ENCODE data around the gene NRG2. TPM values are rescaled to one million over a fixed set of nuclear protein-coding genes. Genes with fewer than 3 reads are reported as not detected.

NRG2 gene
- total RNA-seq, 4 donors from 2014 or later, result 1.1 to 2.9 (median 1.8) TPM

- Histone ChIP-seq H3K36me3 (no peaks in the 10 kb centered on the region), H3K9me3 (peaks cover 5% of the 10 kb centered on the region), H3K4me1 (peaks cover 0 to 10% of the 10 kb centered on the region in 2 donors), H3K27me3 (no peaks in the 10 kb centered on the region), H3K4me3 (replicated peaks in 1 of 3) (no peak overlapping the region), H3K27ac (no peak overlapping the region)
- intact Hi-C loops (cut with DNase I), result no loop called here
- no peak for DNase-seq
- TF ChIP-seq POLR2A (IDR thresholded peaks at IDR 0.05) (no peak), CTCF (IDR thresholded peaks at IDR 0.05) (no peak)
- 69 to 75% methylated on average over 1 of the region's 1 CpG for WGBS, 2 donors
Observed at GRCh38 chr5:139946440-139946839, 96.7 kb downstream of the NRG2 start.

DNA sequence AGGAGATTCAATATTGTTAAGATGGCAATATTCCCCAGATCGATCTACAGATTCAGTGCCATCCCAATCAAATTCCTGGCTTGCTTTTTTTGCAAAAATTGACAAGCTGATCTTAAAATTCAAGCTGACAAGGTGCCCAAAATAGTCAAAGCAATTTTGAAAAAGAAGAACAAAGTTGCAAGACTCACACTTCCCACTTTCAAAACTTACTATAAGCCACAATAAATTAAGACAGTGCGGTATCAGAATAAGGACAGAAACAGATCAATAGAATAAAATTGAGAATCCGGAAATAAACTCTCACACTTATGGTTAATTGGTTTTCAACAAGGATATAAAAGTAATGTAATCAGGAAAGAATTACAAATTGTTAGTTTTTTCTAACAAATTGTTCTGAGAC lies 97.1 kb downstream of the NRG2 start:
- DNase-seq, result no peak
- intact Hi-C loops (cut with DNase I), result no loop called here
- H3K4me1 ChIP-seq, result peaks cover 0 to 7% of the 10 kb centered on the region in 2 donors
- peaks cover 5% of the 10 kb centered on the region for H3K9me3 ChIP-seq
- no peak overlapping the region for H3K4me3 ChIP-seq (replicated peaks in 1 of 3)
- H3K27ac ChIP-seq, result no peak overlapping the region
- 92% methylated on average over 3 of the region's 3 CpGs for WGBS, 2 donors
- H3K27me3 ChIP-seq, result no peaks in the 10 kb centered on the region
- H3K36me3 ChIP-seq, result no peaks in the 10 kb centered on the region
- TF ChIP-seq CTCF (IDR thresholded peaks at IDR 0.05) (no peak), POLR2A (IDR thresholded peaks at IDR 0.05) (no peak)

GRCh38 chr5:139942243-139942642 lies 100.9 kb downstream of the NRG2 start:
- TF ChIP-seq POLR2A (IDR thresholded peaks at IDR 0.05), result no peak
- no peak for TF ChIP-seq CTCF (IDR thresholded peaks at IDR 0.05)
- Histone ChIP-seq H3K9me3 (peaks cover 5% of the 10 kb centered on the region), H3K4me3 (replicated peaks in 1 of 3) (no peak overlapping the region), H3K27me3 (no peaks in the 10 kb centered on the region), H3K4me1 (no peaks in the 10 kb centered on the region), H3K27ac (no peak overlapping the region), H3K36me3 (no peaks in the 10 kb centered on the region)
- intact Hi-C loops (cut with DNase I), result no loop called here
- no peak for DNase-seq
- 71 to 74% methylated on average over 1 of the region's 1 CpG for WGBS, 2 donors

DNA sequence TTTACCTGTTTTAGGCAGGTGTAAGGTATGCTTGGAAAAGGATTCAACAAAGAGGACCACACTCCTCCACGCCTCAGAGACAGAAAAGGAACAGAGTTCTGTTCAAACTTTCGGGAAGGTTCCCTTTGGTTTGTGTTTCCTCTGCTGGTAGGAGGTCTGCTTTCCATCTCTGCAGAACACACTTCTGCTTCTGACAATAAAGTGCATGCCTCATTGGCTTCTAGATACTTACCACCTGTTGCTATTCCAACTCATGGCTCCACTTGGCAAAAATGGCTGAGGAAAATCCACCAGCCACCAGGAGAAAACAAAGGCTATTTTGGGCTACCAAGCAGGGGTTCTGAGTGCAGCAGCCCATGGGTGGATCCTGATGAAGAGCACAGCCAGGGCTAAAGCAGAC lies 112.7 kb downstream of the NRG2 start:
- no peaks in the 10 kb centered on the region for H3K36me3 ChIP-seq
- 38 to 42% methylated on average over 2 of the region's 2 CpGs for WGBS, 2 donors
- H3K9me3 ChIP-seq, result no peaks in the 10 kb centered on the region
- DNase-seq, result no peak
- no peaks in the 10 kb centered on the region for H3K27me3 ChIP-seq
- no peak overlapping the region for H3K4me3 ChIP-seq (replicated peaks in 1 of 3)
- no peaks in the 10 kb centered on the region for H3K4me1 ChIP-seq
- intact Hi-C loops (cut with DNase I), result no loop called here
- no peak overlapping the region for H3K27ac ChIP-seq
- TF ChIP-seq POLR2A (IDR thresholded peaks at IDR 0.05) (no peak), CTCF (IDR thresholded peaks at IDR 0.05) (no peak)

DNA sequence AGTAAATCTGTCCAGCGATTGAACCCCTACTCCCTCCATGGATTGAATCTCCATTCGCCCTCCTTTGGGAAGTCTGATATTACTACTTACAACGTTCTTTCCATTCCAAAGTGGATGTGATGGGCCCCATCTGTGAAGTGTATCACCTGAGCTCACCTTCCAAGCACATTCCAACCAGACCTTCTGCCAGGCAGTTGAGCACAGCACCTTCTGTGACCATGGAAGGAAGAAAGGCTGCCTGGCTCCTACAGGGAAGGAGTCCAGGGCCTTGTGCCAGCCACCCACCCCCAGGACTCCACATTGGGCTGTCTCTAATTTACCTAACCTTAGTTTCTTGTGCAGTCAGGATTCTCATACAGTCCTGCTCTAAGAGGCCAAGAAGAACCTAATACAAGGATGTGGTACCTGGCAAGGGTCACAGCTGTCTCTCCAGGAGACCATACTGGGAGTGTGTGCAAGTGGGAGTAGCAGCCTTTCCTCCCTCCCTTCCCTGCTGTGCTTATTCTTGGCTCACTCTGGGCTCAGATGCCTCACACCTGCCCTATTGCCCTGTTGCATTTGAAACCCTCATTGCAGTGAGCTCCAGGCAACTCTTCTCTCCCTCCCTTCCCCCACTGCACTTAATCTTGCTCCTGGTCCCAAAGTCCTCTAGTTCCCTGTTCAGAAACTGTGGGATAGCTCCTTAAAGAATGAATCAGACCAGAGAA lies 116.1 kb downstream of the NRG2 start:
- Histone ChIP-seq H3K27me3 (no peaks in the 10 kb centered on the region), H3K9me3 (no peaks in the 10 kb centered on the region), H3K4me3 (replicated peaks in 1 of 3) (no peak overlapping the region), H3K4me1 (no peaks in the 10 kb centered on the region), H3K27ac (no peak overlapping the region), H3K36me3 (no peaks in the 10 kb centered on the region)
- WGBS, 2 donors, result 81 to 87% methylated on average over 3 of the region's 3 CpGs
- no peak for TF ChIP-seq CTCF (IDR thresholded peaks at IDR 0.05)
- TF ChIP-seq POLR2A (IDR thresholded peaks at IDR 0.05), result no peak
- intact Hi-C loops (cut with DNase I), result no loop called here
- DNase-seq, result no peak

All from thyroid gland (tissue), 4 donors.